Hematopoietic multipotent progenitor cell treated with erythropoietin and hydrocortisone succinate and interleukin-3 and kit ligand, for 6 days (in vitro differentiated cells): ENCODE results near the gene FBLN7.
"Not testable (repeated sequence)": the region's sequence is repeated elsewhere in the genome, so short reads cannot be mapped to it uniquely, and the experiment has no call there.

Experiments
- DNase-seq: peaks from one replicate; pipeline ENCODE4 v3.0.0-alpha.2; 2015

Gene FBLN7

DNA sequence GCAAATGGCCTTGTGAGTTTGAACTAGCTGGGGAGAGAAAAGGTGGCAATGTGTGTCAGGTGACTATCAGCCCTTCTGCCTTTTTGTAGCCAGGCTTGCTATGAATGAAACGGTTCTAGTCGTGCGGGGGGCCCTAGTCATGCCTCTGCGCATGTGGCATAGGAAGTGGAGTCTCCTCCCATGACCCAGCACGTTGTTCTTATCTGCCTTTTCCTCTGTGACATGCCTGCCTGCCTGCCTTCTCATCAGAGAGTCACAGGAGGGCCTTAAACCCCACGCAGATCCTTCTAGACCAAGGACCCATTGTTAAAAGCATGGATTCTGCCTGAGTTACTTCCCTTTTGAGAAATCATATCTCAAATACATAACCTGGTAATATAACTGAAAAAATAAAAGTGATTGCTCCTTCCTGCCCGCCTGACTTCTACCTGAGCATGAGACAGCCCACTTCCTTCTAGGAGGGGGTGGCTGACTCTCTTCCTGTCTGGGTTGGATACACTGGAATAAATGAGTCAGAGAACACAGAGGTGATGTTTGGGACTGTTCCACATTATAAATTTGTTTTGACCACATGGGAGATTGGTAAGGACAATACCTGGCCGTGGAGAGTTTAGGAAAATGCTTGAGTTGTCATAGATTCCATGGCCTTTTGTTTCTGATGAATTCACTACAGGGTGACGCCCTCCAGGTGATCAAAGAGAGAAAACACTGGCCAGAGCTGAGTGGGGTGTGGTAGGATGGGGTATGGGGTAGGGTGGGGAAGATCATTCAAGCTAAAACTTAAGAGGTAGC lies 49.8 kb downstream of the FBLN7 start:
- DNase-seq: peak; percentile 79

DNA sequence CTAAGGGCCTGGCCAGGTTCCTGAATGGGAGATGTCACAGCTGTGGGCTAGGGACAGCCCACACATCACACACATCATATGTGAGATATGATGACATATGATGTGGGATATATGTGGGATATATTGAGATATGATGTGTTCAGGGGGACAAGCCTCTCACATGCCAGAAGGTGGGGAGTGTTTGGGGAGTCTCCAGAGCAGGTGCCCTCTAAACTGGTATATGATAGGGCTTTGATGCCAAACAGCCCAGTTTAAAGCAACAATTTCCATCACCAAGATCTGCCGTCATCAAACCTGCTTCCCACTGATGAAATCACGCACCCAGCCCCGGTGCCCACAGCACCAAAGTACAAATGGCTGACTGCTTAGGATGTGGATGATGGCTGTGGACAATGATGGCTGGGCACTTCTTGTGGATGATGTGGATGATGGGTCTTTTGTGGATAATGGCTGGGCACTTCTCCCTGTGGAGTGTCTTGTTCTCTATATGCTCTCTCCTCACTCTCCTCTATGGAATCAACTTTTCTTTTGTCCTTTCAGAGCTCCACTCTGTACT lies 50.9 kb downstream of the FBLN7 start:
- DNase-seq: no peak

DNA sequence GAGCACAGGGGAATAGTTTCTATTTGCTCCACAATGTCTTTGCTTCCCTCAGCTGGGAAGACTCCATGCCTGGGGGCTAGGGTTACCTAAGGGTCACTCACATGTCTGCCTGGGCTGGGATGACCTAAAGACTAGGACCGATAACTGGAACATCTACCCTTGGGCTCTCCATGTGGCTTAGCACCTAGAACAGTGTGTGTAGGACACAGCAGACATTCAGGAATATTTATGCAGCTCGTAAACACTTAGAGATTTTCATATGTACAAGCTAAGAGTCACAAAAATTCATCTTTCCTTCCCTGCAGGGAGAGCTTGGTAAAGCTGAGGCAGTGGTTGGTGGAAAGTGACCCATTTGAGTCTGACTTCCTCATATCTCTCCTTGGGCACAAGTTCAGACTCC lies 55.8 kb downstream of the FBLN7 start:
- no peak for DNase-seq

DNA sequence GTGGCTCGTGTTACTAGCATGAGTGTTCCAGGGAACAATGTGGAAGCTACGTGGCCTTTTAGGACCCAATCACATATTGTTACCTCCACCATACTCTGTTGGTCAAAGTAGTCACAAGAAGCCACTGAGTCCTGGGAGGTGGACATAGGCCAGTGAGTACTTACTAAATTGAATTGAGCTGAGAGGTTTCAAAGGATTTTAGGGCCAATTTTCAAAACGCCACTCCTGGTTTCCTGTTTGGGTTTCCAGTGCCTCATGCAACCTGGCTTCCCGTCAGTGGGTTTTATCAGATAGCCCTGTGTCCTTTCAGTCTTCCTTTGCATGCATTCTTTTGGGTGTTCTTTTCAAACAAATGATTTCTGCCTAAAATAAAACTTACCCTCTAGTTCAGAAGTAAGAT lies 56.3 kb downstream of the FBLN7 start:
- no peak for DNase-seq

DNA sequence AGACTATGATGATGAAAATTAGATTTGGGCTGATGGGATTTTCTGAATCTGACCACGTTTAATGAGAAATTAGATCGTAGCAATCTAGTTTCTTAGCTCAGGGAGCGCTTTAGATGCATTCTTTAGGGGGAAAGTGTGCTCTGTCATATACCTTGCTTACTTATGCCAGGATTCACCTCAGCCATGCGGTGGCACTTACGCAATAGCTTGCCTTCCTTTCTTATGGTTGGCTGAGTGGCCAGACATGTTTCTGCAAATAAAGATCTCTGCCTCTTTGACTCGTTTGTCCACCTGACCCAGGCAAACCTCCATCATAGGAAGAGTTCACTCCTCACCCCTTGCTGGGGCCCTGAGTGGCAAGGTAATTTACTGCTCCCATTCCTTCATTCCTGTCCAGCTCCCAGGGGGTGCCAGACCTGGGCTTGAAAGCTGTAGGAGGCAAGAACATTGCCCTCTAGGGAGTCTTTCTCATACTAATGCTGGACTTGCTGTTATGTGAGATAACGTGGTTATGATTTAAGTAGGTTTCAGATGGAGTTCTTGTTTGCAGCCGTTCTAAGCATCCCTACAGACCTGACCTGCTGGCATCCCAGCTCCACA lies 57.1 kb downstream of the FBLN7 start:
- no peak for DNase-seq

DNA sequence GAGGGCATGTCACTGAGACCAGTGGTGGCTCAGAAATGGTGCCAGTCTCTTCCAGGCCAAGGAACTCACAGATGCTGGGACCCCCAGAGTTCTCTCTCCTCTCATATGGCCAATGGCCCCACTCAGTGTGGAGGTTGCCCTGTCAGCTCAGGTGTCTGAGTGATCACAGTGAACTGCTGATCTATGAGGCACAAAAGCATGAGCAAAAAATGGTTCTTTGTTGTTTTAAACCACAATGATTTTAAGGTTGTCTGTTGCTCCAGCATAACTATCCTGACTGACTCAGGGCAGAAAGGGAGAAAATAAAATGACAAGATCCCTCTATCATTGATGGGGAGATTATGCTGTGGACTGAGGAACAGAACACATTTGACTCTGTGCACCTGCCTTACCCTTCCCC lies 57.8 kb downstream of the FBLN7 start:
- DNase-seq: no peak

DNA sequence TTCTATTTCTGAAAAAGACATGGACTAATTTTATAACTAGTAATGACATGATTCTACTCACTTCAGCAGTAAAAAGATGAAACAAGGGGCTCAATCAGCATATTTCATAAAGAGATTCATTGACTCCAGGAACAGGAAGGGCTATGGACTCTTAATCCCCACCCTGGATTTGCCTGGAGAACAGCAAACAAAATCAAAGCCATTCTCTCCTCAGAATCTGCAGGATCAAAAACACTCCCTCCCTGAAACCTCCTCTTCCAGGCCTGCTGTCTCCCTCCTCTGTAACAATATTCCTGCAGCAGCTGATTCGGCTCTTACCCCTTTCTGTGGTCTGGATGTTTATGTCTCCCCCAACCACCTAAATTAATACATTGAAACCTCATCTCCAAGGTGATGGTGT lies 59.7 kb downstream of the FBLN7 start:
- DNase-seq: no peak

DNA sequence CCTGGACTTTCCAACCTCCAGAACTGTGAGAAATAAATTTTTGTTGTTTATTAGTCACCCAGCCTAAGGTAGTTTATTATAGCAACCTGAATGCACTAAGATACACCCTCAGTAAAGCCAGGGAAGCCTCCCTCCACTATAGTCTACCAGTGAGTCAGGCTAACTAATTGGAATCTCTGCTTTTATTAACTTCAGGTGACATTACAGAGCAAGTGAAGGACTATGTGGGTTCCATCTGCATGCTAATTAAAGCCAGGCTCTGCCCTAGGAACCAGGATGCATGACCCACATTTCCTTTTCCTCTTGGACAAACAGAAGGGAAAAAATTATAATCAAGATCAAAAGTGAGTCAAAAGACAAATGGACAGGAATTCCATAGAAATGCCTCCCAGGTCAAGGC lies 60.6 kb downstream of the FBLN7 start:
- DNase-seq: no peak

DNA sequence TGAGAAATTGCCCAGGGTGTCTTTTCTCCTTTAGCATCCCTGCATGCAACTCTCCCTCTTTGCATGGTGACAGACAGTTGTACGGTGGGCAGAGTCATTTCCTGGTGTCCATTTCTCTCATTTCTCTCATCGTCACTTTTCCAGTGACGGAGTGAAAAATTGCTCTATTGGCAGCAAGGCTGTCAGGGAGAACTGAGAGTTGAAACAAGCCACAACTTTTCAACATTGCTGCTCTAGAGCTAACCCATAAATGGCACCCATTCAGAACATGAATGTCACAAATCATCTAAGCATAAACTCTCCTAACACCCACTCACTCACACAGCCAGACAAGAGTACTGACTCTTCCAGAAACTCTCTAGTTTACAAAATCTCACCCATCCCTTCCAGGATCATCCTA lies 61.0 kb downstream of the FBLN7 start:
- DNase-seq: no peak

DNA sequence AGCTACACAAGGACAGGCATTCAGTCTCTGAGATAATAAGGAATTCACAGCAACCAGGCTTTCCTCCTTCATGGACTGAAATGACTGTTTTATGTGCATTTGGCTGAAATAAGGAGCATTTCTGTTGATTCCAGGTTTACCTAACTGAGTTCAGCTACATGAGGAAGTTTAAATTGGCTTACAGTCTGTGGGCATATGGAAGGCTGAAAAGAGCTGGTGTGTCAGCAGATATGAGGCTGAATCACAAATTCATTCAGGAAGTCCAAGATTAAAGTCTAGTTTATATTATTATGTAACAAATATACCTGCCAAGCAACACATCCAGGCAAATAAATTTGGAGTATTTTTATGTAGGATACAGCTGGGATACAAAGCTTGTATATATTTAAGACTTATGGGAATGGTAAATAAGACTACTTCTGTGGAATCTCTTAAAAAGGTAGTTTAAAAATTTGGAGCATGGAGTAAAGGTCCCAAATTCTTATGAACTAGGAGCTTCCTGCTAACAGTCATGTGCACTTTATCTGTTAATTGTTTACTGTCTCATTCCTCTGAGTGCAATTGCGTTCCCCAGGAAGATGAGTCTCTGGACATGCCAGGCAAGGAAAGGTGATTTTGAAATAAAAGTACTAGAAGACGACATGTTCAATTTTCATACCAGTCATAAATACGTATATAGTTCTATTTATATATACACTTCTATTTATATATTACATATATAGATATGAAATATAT lies 63.7 kb downstream of the FBLN7 start:
- no peak for DNase-seq

DNA sequence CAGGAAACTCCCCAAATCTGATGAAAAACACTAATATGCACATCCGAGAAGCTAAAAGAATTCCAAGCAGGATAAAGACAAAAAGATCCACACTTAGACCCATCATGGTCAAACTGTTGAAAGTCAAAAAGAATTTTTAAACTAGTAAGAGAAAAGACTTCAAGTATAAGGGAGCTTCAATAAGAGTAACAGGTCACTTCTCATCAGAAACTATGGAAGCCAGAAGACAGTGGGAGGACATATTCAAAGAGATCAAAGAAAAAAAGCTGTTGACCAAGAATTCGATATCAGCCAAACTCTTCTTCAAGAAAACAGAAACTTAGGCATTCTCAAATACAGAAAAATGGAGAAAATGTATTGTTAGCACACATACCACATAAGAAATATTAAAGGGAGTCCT lies 66.2 kb downstream of the FBLN7 start:
- DNase-seq: peak; percentile 46

DNA sequence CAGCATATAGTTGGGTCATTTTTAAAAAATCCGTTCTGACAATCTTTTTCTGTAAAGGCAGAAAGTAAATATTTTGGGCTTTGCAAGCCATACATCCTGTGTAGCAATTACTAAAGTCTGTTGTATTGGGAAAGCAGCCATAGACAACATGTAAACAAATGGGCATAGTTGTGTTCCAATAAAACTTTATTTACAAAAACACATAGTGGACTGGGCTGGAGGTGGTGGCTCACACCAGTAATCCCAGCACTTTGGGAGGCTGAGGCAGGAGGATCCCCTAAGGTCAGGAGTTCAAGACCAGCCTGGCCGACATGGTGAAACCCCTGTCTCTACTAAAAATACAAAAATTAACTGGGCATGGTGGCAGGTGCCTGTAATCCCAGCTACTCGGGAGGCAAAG lies 69.7 kb downstream of the FBLN7 start:
- DNase-seq: not testable (repeated sequence)

DNA sequence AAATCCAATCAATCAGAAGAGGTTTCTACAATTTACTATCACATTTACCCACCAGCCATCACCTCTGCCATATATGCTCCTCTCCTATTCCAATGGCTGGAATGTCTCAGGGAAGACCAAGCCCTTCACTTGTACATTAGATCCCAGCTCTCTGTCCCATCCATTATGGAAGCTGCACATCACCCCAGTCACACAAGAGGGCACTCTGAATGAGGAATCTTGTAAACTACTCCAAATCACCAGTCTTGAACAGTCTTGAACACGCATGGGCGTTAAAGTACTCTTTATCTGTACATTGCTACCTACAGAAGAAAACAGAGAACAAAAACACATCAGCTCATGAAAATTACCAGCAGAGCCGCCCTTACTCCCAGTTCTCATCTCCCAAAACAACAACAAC lies 78.0 kb downstream of the FBLN7 start:
- DNase-seq: peak; percentile 51

DNA sequence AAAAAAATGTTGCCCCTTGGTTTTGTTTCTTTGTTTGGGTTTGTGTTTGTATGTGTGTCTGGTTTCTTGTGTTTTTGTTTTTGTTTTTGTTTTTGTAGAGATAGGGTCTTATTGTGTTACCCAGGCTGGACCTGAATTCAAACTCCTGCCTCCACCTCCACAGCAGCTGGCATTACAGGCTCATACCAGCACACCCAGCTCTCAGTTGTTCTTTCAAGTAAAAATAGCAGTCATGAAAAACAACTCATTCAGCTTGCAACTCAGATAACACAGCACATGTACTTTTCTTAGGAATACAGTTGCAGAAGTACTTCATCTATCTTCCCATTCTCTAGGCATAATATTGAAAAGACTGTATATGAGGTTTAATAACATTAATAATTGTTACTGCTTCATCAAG lies 79.7 kb downstream of the FBLN7 start:
- no peak for DNase-seq

DNA sequence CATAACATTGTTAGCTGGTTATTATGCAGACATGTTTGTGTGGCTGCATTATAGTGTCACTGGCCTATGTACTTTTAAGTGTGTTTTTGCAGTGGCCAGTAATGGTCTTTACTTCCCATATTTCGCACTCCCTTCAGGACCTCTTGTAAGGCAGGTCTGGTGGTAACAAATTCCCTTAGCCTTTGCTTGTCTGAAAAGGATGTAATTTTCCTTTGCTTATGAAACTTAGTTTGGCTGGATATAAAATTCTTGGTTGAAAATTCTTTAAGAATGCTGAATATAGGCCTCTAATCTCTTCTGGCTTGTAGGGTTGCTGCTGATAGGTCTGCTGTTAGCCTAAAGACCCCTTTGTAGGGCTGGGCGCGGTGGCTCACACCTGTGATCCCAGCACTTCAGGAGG lies 82.0 kb downstream of the FBLN7 start:
- DNase-seq: no peak

DNA sequence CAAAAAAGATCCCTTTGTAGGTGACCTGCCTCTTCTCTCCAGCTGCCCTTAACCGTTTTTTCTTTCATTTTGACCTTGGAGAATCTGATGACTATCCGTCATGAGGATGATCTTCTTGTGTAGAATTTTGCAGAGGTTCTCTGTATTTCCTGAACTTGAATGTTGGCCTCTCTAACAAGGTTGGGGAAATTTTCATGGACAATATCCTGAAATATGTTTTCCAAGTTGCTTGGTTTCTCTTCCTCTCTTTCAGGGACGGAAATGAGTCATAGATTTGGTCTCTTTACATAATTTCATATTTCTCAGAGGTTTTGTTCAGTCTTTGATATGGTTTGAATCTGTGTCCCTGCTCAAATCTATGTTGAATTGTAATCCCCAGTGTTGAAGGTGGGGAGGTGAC lies 82.6 kb downstream of the FBLN7 start:
- DNase-seq: no peak

DNA sequence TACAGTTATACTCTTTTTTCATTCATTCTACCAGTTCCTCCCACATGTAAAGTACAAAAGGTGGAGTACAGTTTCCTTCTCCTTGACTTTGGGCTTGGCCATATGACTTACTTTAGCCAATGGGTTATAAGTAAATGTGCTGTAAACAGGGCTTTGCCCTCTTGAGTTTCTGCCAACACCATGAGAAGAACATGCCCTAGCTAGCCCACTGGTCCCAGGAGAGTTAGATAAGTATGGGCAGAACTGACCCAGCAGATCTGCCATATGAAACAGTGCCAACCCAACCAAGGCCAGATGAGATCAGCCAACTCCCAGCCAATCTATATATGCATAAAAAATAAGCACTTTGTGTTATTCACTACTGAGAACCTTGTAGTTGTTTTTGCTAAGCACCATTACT lies 91.2 kb downstream of the FBLN7 start:
- DNase-seq: peak; percentile 91

DNA sequence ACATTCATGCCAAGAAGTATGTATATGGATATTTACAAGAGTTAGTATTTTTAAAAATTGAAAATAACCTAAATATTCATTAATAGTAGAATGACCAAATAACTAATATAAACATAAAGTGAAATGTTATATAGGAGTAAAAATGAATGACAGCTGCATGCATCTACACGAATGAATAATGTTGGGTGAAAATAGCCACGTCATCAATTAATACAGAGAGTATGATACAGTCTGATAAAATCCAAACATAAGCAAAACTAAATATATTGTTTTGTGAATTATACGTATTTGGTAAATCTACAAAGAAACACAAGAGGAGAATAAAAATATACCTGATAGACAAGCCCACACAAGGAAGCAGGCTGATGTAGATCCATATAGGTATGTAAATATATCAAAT lies 92.2 kb downstream of the FBLN7 start:
- DNase-seq: no peak
